Sigmoid colon (tissue), 7 donors: ENCODE measurements around the gene PI4KA. TPM values are rescaled to one million over a fixed set of nuclear protein-coding genes. Genes with fewer than 3 reads are reported as not detected.

Experiments used
- DNase-seq: peaks from one replicate; pipeline ENCODE4 v3.0.0-alpha.2; 2019
- H3K27ac ChIP-seq, 4 donors: fragments of 200-600 bp; sonication (generic); one replicate each; pipeline ENCODE4 v1.5.1; 2016 to 2019; ENCODE audit warnings: mild to moderate bottlenecking in 1 of 4
- H3K27me3 ChIP-seq, 3 donors: fragments of 200-600 bp; sonication (generic); one replicate each; pipeline ENCODE4 v1.5.1; 2019; ENCODE audit warnings: mild to moderate bottlenecking in 1 of 3
- H3K36me3 ChIP-seq, 4 donors: fragments of 200-600 bp; sonication (generic); one replicate each; pipeline ENCODE4 v1.5.1; 2016 to 2019
- H3K4me1 ChIP-seq, 4 donors: fragments of 200-600 bp; sonication (generic); one replicate each; pipeline ENCODE4 v1.5.1; 2017 to 2019
- H3K4me3 ChIP-seq, 4 donors: fragments of 200-600 bp; sonication (generic); one replicate each; pipeline ENCODE4 v1.5.1; 2017 to 2019; ENCODE audit warnings: mild to moderate bottlenecking in 2 of 4, moderate library complexity in 1 of 4
- H3K9me3 ChIP-seq, 4 donors: fragments of 200-600 bp in 3 of 4; sonication (generic) in 3 of 4; one replicate each; pipeline versions ENCODE4 v1.5.1 to v1.6.1; 2013 to 2019
- CTCF ChIP-seq, 4 experiments: fragments of 450-650 bp in 3 of 4; fragments of 200-600 bp in 1 of 4; IDR thresholded peaks; one replicate each; pipeline ENCODE4 v1.5.1; 2016 to 2019; ENCODE audit warnings: antibody characterized with exemption in 4 of 4, mild to moderate bottlenecking in 3 of 4, moderate library complexity in 2 of 4
- EP300 ChIP-seq, 4 donors: sonication (generic); formaldehyde crosslinking; IDR thresholded peaks; one replicate each; pipeline ENCODE4 v1.6.1; 2017; ENCODE audit warnings: antibody characterized with exemption in 4 of 4
- POLR2A ChIP-seq, 2 donors: fragments of 450-650 bp; IDR thresholded peaks; one replicate each; pipeline ENCODE4 v1.6.1; 2016; ENCODE audit warnings: antibody characterized with exemption in 2 of 2, mild to moderate bottlenecking in 2 of 2, moderate library complexity in 2 of 2
- POLR2AphosphoS5 ChIP-seq, 4 donors: sonication (generic); formaldehyde crosslinking; IDR thresholded peaks; one replicate each; pipeline ENCODE4 v1.6.1; 2017; ENCODE audit warnings: antibody characterized with exemption in 4 of 4
- WGBS, 2 donors: extraction: QIAGEN DNeasy Blood & Tissue Kit; methylation state at CpG; one replicate each; pipeline ENCODE4 v1.1.7; 2013; 5-methylcytosine and 5-hydroxymethylcytosine counted together
- intact Hi-C: fragments of 100-400 bp; cut with DNase I; formaldehyde crosslinking; loops from one replicate; pipeline ENCODE4 v1.15.1; 2023
- polyA plus RNA-seq, 3 donors: library from polyadenylated mRNA; stranded (reverse); fragments of 200-250 nt; gene quantifications; one replicate each; pipeline ENCODE4 v1.2.3, GENCODE V29; 2013
- total RNA-seq, 4 donors: library from RNA; depleted of rRNA; stranded (reverse); fragments of >200 nt; gene quantifications; one replicate each; pipeline ENCODE4 v1.1.0, GENCODE V29; 2016
- donor health status: healthy with polysubstance abuse.
- donor health status: Bipolar disorder and iron deficiency.
- donor health status: healthy.

Gene PI4KA
- total and polyA plus RNA-seq, 7 donors, result 26.1 to 137 (median 63.5) TPM

GRCh38 chr22:20889904-20890540, 31.4 kb upstream of the PI4KA start:
- Histone ChIP-seq H3K27me3 (no peaks in the 10 kb centered on the region), H3K36me3 (peaks cover 0 to 37% (median 13%) of the 10 kb centered on the region in 4 donors), H3K27ac (no peak overlapping the region), H3K4me3 (no peak overlapping the region), H3K9me3 (no peaks in the 10 kb centered on the region), H3K4me1 (peaks cover 0 to 7% (median 4%) of the 10 kb centered on the region in 4 donors)
- TF ChIP-seq POLR2A (IDR thresholded peaks at IDR 0.05) (no peak), POLR2AphosphoS5 (IDR thresholded peaks at IDR 0.05) (no peak), EP300 (IDR thresholded peaks at IDR 0.05) (no peak), CTCF (IDR thresholded peaks at IDR 0.05) (no peak)
- DNase-seq, result no peak
- WGBS, 2 donors, result 89 to 92% methylated on average over 13 of the region's 13 CpGs
- intact Hi-C loops, result loop anchor here (5.0 to 10.0 kb wide), 2 partner anchors 32 to 115 kb away; partner anchors contain the start of gene THAP7

- H3K9me3 ChIP-seq, result no peaks in the 10 kb centered on the region
- H3K36me3 ChIP-seq, result peaks cover 0 to 46% (median 15%) of the 10 kb centered on the region in 4 donors
- no peak for DNase-seq
- no peak for TF ChIP-seq EP300 (IDR thresholded peaks at IDR 0.05)
- TF ChIP-seq POLR2A (IDR thresholded peaks at IDR 0.05), result no peak
- no peak for TF ChIP-seq CTCF (IDR thresholded peaks at IDR 0.05)
- TF ChIP-seq POLR2AphosphoS5 (IDR thresholded peaks at IDR 0.05), result no peak
- no peak overlapping the region for H3K4me3 ChIP-seq
- intact Hi-C loops, result loop anchor here (5.0 to 10.0 kb wide), 2 partner anchors 33 to 116 kb away; partner anchors contain the start of gene THAP7
- WGBS, 2 donors, result 86 to 88% methylated on average over 6 of the region's 6 CpGs
- H3K27me3 ChIP-seq, result no peaks in the 10 kb centered on the region
- no peak overlapping the region for H3K27ac ChIP-seq
- peaks cover 0 to 7% (median 4%) of the 10 kb centered on the region in 4 donors for H3K4me1 ChIP-seq
These were observed 30.6 kb upstream of the PI4KA start for GRCh38 chr22:20889025-20889704.

- intact Hi-C loops, result loop anchor here (5.0 to 10.0 kb wide), 2 partner anchors 35 to 117 kb away; partner anchors contain the start of gene THAP7
- Histone ChIP-seq H3K27me3 (no peaks in the 10 kb centered on the region), H3K36me3 (peaks cover 9 to 63% (median 27%) of the 10 kb centered on the region in 4 donors), H3K4me1 (peaks cover 0 to 7% (median 4%) of the 10 kb centered on the region in 4 donors), H3K27ac (no peak overlapping the region), H3K4me3 (no peak overlapping the region), H3K9me3 (no peaks in the 10 kb centered on the region)
- 87 to 90% methylated on average over 5 of the region's 5 CpGs for WGBS, 2 donors
- TF ChIP-seq POLR2AphosphoS5 (IDR thresholded peaks at IDR 0.05) (no peak), CTCF (IDR thresholded peaks at IDR 0.05) (no peak), EP300 (IDR thresholded peaks at IDR 0.05) (no peak), POLR2A (IDR thresholded peaks at IDR 0.05) (no peak)
- no peak for DNase-seq
These were observed 28.8 kb upstream of the PI4KA start for GRCh38 chr22:20887375-20887774.

GRCh38 chr22:20885557-20886323, 27.1 kb upstream of the PI4KA start:
- Histone ChIP-seq H3K27me3 (no peaks in the 10 kb centered on the region), H3K36me3 (peaks cover 9 to 80% (median 41%) of the 10 kb centered on the region in 4 donors), H3K4me3 (no peak overlapping the region), H3K27ac (peak overlapping the region; percentile 47 to 67 (median 57)), H3K9me3 (no peaks in the 10 kb centered on the region), H3K4me1 (peaks cover 0 to 7% (median 4%) of the 10 kb centered on the region in 4 donors)
- WGBS, 2 donors, result 19 to 43% methylated on average over 10 of the region's 10 CpGs
- DNase-seq, result peak; percentile 89
- intact Hi-C loops, result loop anchor here (2.0 to 10.0 kb wide), 3 partner anchors 37 to 119 kb away; partner anchors contain the start of gene THAP7
- TF ChIP-seq POLR2A (IDR thresholded peaks at IDR 0.05) (no peak), CTCF (IDR thresholded peaks at IDR 0.05) (peak; percentile 67 to 95 (median 84)), POLR2AphosphoS5 (IDR thresholded peaks at IDR 0.05) (peak in 1 of 4 donors; percentile 32), EP300 (IDR thresholded peaks at IDR 0.05) (no peak)
